Measurements from ENCODE around the gene PTPRG. TPM values are rescaled to one million over a fixed set of nuclear protein-coding genes. Genes with fewer than 3 reads are reported as not detected.

PTPRG gene
- total and polyA plus RNA-seq, 2 experiments from 2014 or later, result 24.4 to 131 TPM

DNA sequence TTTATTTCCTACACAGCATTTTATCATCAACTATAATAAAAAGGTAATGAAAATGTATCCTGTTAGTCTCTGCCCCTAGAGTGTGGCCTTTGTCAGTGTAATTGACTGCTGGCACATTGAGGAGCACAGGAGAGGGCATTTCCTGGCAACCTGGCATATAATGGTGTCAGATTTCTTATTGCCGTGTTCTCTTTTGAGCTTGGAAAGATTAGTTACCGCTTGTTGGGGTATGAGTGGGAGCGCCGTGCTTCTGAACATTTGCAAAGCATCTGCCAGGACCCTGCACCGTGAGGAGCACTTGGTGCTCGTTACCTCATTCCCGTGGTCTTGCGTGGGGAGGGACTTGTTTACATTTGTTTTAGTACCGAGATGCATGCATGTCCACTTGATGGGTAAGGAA lies 124.4 kb downstream of the PTPRG start:
- Mint-ChIP-seq H3K36me3 (ENCODE audit: low read depth) (peaks cover 7% of the 10 kb centered on the region; the same call in 2 of the 3 replicates), H3K9me3 (no peaks in the 10 kb centered on the region), H3K4me3 (no peak overlapping the region), H3K27ac (no peak overlapping the region), H3K4me1 (peaks cover 90% of the 10 kb centered on the region), H3K27me3 (ENCODE audit: insufficient read depth, low read depth, poor library complexity) (peaks cover 22% of the 10 kb centered on the region)
- Histone ChIP-seq H4K20me1 (replicated peaks; ENCODE audit: insufficient read depth) (no peaks in the 10 kb centered on the region), H3K4me1 (ENCODE audit: insufficient read depth) (peaks cover 94% of the 10 kb centered on the region), H3K9me2 (ENCODE audit: insufficient read depth) (no peaks in the 10 kb centered on the region), H3K27me3 (ENCODE audit: insufficient read depth) (no peaks in the 10 kb centered on the region), H3K4me3 (no peak overlapping the region), H3K79me2 (replicated peaks; ENCODE audit: insufficient read depth) (peaks cover 87% of the 10 kb centered on the region), H3K27ac (ENCODE audit: low read depth) (no peak overlapping the region), H3F3A (replicated peaks; ENCODE audit: low read depth) (peaks cover 7% of the 10 kb centered on the region), H3K36me3 (ENCODE audit: insufficient read depth) (no peaks in the 10 kb centered on the region), H2AFZ (no peak overlapping the region), H3K4me2 (peak overlapping the region; percentile 61)
- ATAC-seq (no peak), DNase-seq (ENCODE audit: low spot score) (no peak)
- TF ChIP-seq, protein P1, sequence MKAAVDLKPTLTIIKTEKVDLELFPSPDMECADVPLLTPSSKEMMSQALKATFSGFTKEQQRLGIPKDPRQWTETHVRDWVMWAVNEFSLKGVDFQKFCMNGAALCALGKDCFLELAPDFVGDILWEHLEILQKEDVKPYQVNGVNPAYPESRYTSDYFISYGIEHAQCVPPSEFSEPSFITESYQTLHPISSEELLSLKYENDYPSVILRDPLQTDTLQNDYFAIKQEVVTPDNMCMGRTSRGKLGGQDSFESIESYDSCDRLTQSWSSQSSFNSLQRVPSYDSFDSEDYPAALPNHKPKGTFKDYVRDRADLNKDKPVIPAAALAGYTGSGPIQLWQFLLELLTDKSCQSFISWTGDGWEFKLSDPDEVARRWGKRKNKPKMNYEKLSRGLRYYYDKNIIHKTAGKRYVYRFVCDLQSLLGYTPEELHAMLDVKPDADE (IDR thresholded peaks at IDR 0.05), result no peak

DNA sequence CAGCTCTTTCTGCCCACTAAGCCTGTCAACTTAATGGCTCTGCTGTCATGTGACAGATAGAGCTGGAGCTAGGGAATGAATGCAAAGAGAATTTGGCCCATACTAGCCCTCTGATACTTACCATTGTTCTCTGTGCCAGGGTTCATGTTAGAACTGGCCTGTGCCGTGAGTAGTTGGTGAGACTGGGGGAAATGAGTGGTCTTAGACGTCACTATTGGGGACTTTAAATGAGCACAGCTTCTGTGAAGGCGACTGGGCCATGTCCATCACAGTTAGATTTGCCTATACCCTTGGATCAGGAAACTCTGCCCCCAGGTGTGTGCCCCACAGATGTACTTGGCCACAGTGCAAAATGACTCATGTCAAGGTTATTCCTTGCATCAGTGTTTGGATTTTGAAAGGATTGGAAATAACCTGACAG lies 124.9 kb downstream of the PTPRG start:
- Histone ChIP-seq H3K4me1 (ENCODE audit: insufficient read depth) (peaks cover 94% of the 10 kb centered on the region), H3K36me3 (ENCODE audit: insufficient read depth) (no peaks in the 10 kb centered on the region), H3K27me3 (ENCODE audit: insufficient read depth) (no peaks in the 10 kb centered on the region), H3K4me2 (peak overlapping the region; percentile 61; the same call in 1 of the 2 replicates), H3K9me2 (ENCODE audit: insufficient read depth) (no peaks in the 10 kb centered on the region), H3K79me2 (replicated peaks; ENCODE audit: insufficient read depth) (peaks cover 87% of the 10 kb centered on the region), H3K27ac (ENCODE audit: low read depth) (no peak overlapping the region), H3F3A (replicated peaks; ENCODE audit: low read depth) (peaks cover 7% of the 10 kb centered on the region), H3K4me3 (no peak overlapping the region), H2AFZ (no peak overlapping the region), H4K20me1 (replicated peaks; ENCODE audit: insufficient read depth) (no peaks in the 10 kb centered on the region)
- H3K9me3 Mint-ChIP-seq, result no peaks in the 10 kb centered on the region
- no peak overlapping the region for H3K27ac Mint-ChIP-seq
- no peak for ATAC-seq
- peaks cover 22% of the 10 kb centered on the region for H3K27me3 Mint-ChIP-seq (ENCODE audit: insufficient read depth, low read depth, poor library complexity)
- peaks cover 11% of the 10 kb centered on the region for H3K36me3 Mint-ChIP-seq (ENCODE audit: low read depth)
- H3K4me1 Mint-ChIP-seq, result peaks cover 91% of the 10 kb centered on the region
- no peak for DNase-seq (ENCODE audit: low spot score)
- no peak overlapping the region; the same call in 2 of the 3 replicates for H3K4me3 Mint-ChIP-seq
- TF ChIP-seq CREB1 (CRISPR knock-in tag; IDR thresholded peaks at IDR 0.05; ENCODE audit: low read depth) (no peak), EZH2 (IDR thresholded peaks at IDR 0.05; ENCODE audit: low read depth, unreplicated experiment) (no peak), JUNB (IDR thresholded peaks at IDR 0.05; ENCODE audit: unreplicated experiment) (no peak), EZH2phosphoT487 (IDR thresholded peaks at IDR 0.05; ENCODE audit: unreplicated experiment) (no peak), POLR2AphosphoS5 (IDR thresholded peaks at IDR 0.05; ENCODE audit: low read depth) (no peak), STAT1 (IDR thresholded peaks at IDR 0.05; ENCODE audit: unreplicated experiment) (no peak)
- TF ChIP-seq, protein P2, sequence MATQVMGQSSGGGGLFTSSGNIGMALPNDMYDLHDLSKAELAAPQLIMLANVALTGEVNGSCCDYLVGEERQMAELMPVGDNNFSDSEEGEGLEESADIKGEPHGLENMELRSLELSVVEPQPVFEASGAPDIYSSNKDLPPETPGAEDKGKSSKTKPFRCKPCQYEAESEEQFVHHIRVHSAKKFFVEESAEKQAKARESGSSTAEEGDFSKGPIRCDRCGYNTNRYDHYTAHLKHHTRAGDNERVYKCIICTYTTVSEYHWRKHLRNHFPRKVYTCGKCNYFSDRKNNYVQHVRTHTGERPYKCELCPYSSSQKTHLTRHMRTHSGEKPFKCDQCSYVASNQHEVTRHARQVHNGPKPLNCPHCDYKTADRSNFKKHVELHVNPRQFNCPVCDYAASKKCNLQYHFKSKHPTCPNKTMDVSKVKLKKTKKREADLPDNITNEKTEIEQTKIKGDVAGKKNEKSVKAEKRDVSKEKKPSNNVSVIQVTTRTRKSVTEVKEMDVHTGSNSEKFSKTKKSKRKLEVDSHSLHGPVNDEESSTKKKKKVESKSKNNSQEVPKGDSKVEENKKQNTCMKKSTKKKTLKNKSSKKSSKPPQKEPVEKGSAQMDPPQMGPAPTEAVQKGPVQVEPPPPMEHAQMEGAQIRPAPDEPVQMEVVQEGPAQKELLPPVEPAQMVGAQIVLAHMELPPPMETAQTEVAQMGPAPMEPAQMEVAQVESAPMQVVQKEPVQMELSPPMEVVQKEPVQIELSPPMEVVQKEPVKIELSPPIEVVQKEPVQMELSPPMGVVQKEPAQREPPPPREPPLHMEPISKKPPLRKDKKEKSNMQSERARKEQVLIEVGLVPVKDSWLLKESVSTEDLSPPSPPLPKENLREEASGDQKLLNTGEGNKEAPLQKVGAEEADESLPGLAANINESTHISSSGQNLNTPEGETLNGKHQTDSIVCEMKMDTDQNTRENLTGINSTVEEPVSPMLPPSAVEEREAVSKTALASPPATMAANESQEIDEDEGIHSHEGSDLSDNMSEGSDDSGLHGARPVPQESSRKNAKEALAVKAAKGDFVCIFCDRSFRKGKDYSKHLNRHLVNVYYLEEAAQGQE (IDR thresholded peaks at IDR 0.05; ENCODE audit: unreplicated experiment), result no peak
- TF ChIP-seq, protein P3, sequence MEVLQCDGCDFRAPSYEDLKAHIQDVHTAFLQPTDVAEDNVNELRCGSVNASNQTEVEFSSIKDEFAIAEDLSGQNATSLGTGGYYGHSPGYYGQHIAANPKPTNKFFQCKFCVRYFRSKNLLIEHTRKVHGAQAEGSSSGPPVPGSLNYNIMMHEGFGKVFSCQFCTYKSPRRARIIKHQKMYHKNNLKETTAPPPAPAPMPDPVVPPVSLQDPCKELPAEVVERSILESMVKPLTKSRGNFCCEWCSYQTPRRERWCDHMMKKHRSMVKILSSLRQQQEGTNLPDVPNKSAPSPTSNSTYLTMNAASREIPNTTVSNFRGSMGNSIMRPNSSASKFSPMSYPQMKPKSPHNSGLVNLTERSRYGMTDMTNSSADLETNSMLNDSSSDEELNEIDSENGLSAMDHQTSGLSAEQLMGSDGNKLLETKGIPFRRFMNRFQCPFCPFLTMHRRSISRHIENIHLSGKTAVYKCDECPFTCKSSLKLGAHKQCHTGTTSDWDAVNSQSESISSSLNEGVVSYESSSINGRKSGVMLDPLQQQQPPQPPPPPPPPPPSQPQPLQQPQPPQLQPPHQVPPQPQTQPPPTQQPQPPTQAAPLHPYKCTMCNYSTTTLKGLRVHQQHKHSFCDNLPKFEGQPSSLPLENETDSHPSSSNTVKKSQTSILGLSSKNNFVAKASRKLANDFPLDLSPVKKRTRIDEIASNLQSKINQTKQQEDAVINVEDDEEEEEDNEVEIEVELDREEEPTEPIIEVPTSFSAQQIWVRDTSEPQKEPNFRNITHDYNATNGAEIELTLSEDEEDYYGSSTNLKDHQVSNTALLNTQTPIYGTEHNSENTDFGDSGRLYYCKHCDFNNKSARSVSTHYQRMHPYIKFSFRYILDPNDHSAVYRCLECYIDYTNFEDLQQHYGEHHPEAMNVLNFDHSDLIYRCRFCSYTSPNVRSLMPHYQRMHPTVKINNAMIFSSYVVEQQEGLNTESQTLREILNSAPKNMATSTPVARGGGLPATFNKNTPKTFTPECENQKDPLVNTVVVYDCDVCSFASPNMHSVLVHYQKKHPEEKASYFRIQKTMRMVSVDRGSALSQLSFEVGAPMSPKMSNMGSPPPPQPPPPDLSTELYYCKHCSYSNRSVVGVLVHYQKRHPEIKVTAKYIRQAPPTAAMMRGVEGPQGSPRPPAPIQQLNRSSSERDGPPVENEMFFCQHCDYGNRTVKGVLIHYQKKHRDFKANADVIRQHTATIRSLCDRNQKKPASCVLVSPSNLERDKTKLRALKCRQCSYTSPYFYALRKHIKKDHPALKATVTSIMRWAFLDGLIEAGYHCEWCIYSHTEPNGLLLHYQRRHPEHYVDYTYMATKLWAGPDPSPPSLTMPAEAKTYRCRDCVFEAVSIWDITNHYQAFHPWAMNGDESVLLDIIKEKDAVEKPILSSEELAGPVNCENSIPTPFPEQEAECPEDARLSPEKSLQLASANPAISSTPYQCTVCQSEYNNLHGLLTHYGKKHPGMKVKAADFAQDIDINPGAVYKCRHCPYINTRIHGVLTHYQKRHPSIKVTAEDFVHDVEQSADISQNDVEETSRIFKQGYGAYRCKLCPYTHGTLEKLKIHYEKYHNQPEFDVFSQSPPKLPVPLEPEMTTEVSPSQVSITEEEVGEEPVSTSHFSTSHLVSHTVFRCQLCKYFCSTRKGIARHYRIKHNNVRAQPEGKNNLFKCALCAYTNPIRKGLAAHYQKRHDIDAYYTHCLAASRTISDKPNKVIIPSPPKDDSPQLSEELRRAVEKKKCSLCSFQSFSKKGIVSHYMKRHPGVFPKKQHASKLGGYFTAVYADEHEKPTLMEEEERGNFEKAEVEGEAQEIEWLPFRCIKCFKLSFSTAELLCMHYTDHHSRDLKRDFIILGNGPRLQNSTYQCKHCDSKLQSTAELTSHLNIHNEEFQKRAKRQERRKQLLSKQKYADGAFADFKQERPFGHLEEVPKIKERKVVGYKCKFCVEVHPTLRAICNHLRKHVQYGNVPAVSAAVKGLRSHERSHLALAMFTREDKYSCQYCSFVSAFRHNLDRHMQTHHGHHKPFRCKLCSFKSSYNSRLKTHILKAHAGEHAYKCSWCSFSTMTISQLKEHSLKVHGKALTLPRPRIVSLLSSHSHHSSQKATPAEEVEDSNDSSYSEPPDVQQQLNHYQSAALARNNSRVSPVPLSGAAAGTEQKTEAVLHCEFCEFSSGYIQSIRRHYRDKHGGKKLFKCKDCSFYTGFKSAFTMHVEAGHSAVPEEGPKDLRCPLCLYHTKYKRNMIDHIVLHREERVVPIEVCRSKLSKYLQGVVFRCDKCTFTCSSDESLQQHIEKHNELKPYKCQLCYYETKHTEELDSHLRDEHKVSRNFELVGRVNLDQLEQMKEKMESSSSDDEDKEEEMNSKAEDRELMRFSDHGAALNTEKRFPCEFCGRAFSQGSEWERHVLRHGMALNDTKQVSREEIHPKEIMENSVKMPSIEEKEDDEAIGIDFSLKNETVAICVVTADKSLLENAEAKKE (CRISPR knock-in tag; IDR thresholded peaks at IDR 0.05), result no peak
- TF ChIP-seq, protein P4, sequence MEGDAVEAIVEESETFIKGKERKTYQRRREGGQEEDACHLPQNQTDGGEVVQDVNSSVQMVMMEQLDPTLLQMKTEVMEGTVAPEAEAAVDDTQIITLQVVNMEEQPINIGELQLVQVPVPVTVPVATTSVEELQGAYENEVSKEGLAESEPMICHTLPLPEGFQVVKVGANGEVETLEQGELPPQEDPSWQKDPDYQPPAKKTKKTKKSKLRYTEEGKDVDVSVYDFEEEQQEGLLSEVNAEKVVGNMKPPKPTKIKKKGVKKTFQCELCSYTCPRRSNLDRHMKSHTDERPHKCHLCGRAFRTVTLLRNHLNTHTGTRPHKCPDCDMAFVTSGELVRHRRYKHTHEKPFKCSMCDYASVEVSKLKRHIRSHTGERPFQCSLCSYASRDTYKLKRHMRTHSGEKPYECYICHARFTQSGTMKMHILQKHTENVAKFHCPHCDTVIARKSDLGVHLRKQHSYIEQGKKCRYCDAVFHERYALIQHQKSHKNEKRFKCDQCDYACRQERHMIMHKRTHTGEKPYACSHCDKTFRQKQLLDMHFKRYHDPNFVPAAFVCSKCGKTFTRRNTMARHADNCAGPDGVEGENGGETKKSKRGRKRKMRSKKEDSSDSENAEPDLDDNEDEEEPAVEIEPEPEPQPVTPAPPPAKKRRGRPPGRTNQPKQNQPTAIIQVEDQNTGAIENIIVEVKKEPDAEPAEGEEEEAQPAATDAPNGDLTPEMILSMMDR (conservative IDR thresholded peaks at IDR 0.05; ENCODE audit: low read depth in 2 of 2), result no peak

All from GM23338 (cell line).